A673 (cell line): ENCODE data around the gene UBE4B.

ENCODE experiments used
- EZH2 ChIP-seq: fragments of 200-600 bp; sonication (generic); IDR thresholded peaks from 2 replicates; pipeline ENCODE4 v1.6.1; 2017; ENCODE audit warnings: borderline replicate concordance, low read depth, mild to moderate bottlenecking, mixed read lengths, antibody characterized with exemption, low read length; ENCODE audit not compliant: poor library complexity, severe bottlenecking
- TF ChIP-seq, protein P1 (sequence below): fragments of 300-800, 200-600 bp; sonication (generic); conservative IDR thresholded peaks from 2 replicates; pipeline ENCODE4 v1.5.1; 2017; ENCODE audit warnings: low read depth, mild to moderate bottlenecking, antibody characterized with exemption, low read length, moderate library complexity, mixed read lengths

DNA sequence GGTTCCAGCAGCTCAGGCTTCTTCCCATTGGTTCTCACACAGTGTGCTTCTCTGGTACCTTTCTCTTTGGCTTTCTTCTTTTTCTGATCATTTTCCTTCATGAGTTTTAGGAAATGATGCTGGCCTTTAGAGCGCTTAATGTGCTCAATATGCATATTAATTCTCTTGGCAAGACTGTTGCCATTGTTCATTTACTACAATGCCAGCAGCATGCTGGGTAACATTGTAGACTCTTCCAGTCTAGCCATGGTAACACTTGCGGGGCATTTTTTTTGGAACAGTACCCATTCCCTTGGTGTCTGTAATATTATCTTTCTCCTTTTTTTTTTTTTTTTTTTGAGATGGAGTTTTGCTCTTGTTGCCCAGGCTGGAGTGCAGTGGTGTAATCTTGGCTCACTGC is 21.7 kb downstream of the UBE4B start:
- TF ChIP-seq, protein P1, sequence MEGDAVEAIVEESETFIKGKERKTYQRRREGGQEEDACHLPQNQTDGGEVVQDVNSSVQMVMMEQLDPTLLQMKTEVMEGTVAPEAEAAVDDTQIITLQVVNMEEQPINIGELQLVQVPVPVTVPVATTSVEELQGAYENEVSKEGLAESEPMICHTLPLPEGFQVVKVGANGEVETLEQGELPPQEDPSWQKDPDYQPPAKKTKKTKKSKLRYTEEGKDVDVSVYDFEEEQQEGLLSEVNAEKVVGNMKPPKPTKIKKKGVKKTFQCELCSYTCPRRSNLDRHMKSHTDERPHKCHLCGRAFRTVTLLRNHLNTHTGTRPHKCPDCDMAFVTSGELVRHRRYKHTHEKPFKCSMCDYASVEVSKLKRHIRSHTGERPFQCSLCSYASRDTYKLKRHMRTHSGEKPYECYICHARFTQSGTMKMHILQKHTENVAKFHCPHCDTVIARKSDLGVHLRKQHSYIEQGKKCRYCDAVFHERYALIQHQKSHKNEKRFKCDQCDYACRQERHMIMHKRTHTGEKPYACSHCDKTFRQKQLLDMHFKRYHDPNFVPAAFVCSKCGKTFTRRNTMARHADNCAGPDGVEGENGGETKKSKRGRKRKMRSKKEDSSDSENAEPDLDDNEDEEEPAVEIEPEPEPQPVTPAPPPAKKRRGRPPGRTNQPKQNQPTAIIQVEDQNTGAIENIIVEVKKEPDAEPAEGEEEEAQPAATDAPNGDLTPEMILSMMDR = no peak
- no peak for TF ChIP-seq EZH2
